A673 (cell line): ENCODE results near the gene NOLC1.

Experiments used
- CTCF ChIP-seq: fragments of 300-800, 200-600 bp; sonication (generic); conservative IDR thresholded peaks from 2 replicates; pipeline ENCODE4 v1.5.1; 2017; ENCODE audit warnings: low read depth, mild to moderate bottlenecking, antibody characterized with exemption, low read length, moderate library complexity, mixed read lengths
- EZH2 ChIP-seq: fragments of 200-600 bp; sonication (generic); IDR thresholded peaks from 2 replicates; pipeline ENCODE4 v1.6.1; 2017; ENCODE audit warnings: borderline replicate concordance, low read depth, mild to moderate bottlenecking, mixed read lengths, antibody characterized with exemption, low read length; ENCODE audit not compliant: poor library complexity, severe bottlenecking

- TF ChIP-seq CTCF, result no peak
- no peak for TF ChIP-seq EZH2
These were observed 31.8 kb upstream of the NOLC1 start, which contains the start of gene LDB1 for GRCh38 chr10:102120142-102120990.
